ENCODE data around the gene MIA2.

Gene MIA2

DNA sequence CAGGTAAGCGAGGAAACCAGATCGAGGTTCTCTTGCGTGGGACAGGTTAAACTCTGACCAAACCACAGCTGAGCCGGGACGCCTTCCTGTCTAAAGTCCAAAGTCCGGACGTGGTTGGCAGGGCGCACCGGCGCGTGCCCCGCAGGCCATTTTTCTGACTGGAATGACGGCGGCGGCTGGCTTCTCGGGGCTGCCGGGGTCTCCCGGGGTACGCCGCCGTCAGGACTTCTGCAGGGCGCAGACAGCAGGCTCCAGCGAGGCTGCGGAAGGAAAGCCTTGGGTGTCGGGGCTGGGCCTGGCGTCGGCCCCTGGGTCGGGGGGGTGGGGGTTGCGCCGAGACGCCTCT lies 32.8 kb downstream of the MIA2 start:
- TF ChIP-seq, protein P1, sequence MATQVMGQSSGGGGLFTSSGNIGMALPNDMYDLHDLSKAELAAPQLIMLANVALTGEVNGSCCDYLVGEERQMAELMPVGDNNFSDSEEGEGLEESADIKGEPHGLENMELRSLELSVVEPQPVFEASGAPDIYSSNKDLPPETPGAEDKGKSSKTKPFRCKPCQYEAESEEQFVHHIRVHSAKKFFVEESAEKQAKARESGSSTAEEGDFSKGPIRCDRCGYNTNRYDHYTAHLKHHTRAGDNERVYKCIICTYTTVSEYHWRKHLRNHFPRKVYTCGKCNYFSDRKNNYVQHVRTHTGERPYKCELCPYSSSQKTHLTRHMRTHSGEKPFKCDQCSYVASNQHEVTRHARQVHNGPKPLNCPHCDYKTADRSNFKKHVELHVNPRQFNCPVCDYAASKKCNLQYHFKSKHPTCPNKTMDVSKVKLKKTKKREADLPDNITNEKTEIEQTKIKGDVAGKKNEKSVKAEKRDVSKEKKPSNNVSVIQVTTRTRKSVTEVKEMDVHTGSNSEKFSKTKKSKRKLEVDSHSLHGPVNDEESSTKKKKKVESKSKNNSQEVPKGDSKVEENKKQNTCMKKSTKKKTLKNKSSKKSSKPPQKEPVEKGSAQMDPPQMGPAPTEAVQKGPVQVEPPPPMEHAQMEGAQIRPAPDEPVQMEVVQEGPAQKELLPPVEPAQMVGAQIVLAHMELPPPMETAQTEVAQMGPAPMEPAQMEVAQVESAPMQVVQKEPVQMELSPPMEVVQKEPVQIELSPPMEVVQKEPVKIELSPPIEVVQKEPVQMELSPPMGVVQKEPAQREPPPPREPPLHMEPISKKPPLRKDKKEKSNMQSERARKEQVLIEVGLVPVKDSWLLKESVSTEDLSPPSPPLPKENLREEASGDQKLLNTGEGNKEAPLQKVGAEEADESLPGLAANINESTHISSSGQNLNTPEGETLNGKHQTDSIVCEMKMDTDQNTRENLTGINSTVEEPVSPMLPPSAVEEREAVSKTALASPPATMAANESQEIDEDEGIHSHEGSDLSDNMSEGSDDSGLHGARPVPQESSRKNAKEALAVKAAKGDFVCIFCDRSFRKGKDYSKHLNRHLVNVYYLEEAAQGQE (IDR thresholded peaks at IDR 0.05; ENCODE audit: insufficient read depth in 1 of 2, low read depth in 2 of 2, low read length in 2 of 2): no peak
- TF ChIP-seq FOXP2 (optimal IDR thresholded peaks at IDR 0.05; ENCODE audit: borderline replicate concordance, extremely low read depth, extremely low read length, insufficient read depth): no peak

DNA sequence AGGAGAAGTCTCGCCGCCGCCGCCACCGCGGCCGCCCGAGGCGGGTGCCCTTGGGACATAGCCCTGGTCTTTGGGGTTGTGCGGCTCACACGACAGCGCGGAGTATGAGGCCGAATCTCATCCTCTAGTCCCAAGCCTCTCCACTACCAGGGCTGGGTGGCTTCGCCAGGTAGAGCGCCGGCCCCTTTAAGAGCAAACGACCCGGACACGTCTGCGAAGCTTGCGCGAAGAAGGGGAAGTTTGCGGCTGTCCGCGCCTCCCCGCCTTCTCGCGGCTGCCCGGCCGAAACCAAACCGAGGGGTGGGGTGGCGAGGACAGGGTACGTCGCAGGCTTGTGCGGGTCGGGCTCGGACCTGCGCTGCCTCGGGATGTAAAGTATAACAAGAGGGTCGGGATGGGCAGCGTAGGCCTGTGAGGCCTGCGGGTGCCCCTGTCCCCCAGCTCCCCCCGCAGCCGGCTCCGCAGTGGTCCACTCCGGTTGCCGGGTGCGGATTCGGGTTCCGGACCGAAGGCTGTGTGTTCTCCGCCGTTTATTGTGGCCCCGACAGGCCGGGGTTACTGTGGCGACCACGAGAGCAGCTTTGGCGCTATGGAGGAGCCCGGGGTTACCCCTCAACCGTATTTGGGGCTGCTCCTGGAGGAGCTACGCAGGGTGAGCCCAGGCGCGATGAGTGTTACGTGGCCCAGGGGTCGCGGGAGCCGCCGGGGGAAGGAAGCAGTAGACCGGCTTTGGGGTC lies 33.3 kb downstream of the MIA2 start:
- peak; percentile 23 for TF ChIP-seq FOXP2 (optimal IDR thresholded peaks at IDR 0.05; ENCODE audit: borderline replicate concordance, extremely low read depth, extremely low read length, insufficient read depth)
- TF ChIP-seq, protein P1 (IDR thresholded peaks at IDR 0.05; ENCODE audit: insufficient read depth in 1 of 2, low read depth in 2 of 2, low read length in 2 of 2): no peak
- TF ChIP-seq SIN3A (IDR thresholded peaks at IDR 0.05; ENCODE audit: borderline replicate concordance, insufficient read depth, low read length): 0 out of 2 replicates have a peak, but pooled peaks have one; percentile 20
- 0 out of 2 replicates have a peak, but pooled peaks have one; percentile 40 for TF ChIP-seq TAF1 (IDR thresholded peaks at IDR 0.05; ENCODE audit: borderline replicate concordance, insufficient read depth, low read length)
- TF ChIP-seq POLR2AphosphoS5 (IDR thresholded peaks at IDR 0.05; ENCODE audit: low read depth, low read length): peak; percentile 52; the same call in 1 of the 2 replicates

DNA sequence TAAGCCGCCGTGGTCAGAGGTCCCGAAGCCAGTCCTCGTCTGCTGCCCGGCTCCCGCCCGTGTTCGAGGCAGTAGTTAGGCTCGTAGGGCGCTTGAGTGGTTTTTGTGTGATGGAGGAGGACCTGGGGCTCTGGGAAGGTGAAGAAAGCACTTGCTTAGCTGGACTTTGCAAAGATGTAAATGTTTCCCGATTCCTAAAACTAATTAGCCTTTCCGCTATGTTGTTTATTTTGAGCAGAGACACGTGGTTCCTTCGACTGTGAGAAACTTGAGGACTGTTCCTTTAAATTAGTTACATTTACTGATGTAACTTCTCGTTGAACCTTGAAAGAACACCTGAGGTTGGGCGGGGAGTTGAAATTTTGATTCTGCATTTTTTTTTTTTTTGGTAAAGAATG lies 33.9 kb downstream of the MIA2 start:
- no peak for TF ChIP-seq TAF1 (IDR thresholded peaks at IDR 0.05; ENCODE audit: borderline replicate concordance, insufficient read depth, low read length)
- no peak for TF ChIP-seq SIN3A (IDR thresholded peaks at IDR 0.05; ENCODE audit: borderline replicate concordance, insufficient read depth, low read length)
- no peak for TF ChIP-seq POLR2AphosphoS5 (IDR thresholded peaks at IDR 0.05; ENCODE audit: low read depth, low read length)
- TF ChIP-seq FOXP2 (optimal IDR thresholded peaks at IDR 0.05; ENCODE audit: borderline replicate concordance, extremely low read depth, extremely low read length, insufficient read depth): no peak
- TF ChIP-seq, protein P1 (IDR thresholded peaks at IDR 0.05; ENCODE audit: insufficient read depth in 1 of 2, low read depth in 2 of 2, low read length in 2 of 2): no peak

DNA sequence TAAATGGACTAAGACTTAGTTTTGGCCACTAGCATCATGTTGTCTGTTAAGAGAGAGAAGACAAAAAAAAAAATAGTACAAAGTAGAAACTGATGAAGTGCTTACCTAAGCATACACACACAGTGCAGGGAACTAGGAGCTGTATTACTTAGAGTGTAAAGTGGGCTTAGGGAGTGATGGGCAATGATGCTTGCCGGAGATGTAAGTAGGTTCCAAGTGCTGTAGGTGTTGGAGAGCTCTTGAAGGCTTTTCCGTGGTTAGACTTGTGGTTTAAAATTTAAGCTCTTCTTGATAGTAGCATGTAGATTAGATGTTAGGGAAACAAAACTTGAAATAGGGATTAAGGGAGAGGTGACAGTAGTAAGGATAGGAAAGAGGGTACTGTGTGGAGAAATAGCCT lies 34.7 kb downstream of the MIA2 start:
- TF ChIP-seq POLR2AphosphoS5 (IDR thresholded peaks at IDR 0.05; ENCODE audit: low read depth, low read length): no peak
- no peak for TF ChIP-seq FOXP2 (optimal IDR thresholded peaks at IDR 0.05; ENCODE audit: borderline replicate concordance, extremely low read depth, extremely low read length, insufficient read depth)

DNA sequence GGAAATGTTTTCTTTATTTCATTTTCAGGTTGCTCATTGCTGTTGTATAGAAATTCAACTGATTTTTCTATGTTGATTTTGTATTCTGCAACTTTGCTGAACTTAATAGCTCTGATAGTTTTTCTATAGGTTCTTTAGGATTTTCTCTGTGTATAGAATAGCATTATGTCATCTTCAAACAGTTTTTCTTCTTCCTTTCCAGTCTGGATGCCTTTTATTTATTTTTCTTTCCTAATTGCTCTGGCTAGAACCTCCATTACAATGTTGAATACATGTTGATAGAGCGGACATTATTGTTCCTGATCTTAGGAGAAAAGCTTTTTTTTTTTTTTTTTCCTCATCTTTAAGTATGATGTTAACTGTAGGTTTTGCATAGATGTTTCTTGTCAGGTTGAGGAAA lies 39.2 kb downstream of the MIA2 start:
- no peak for TF ChIP-seq TAF1 (IDR thresholded peaks at IDR 0.05; ENCODE audit: borderline replicate concordance, insufficient read depth, low read length)
- TF ChIP-seq SIN3A (IDR thresholded peaks at IDR 0.05; ENCODE audit: borderline replicate concordance, insufficient read depth, low read length): no peak
- TF ChIP-seq, protein P1 (IDR thresholded peaks at IDR 0.05; ENCODE audit: insufficient read depth in 1 of 2, low read depth in 2 of 2, low read length in 2 of 2): no peak
- TF ChIP-seq FOXP2 (optimal IDR thresholded peaks at IDR 0.05; ENCODE audit: borderline replicate concordance, extremely low read depth, extremely low read length, insufficient read depth): no peak
- no peak for TF ChIP-seq POLR2AphosphoS5 (IDR thresholded peaks at IDR 0.05; ENCODE audit: low read depth, low read length)

All from PFSK-1 (cell line).